Activated CD4-positive, alpha-beta T cell treated with anti-CD3 and anti-CD28 coated beads for 1 hour (primary cell): Measurements from ENCODE around the gene TRAF2.

Experiments used
- DNase-seq: peaks from one replicate; pipeline ENCODE4 v3.0.0-alpha.2; 2020

Gene TRAF2

GRCh38 chr9:136941231-136942111, 55.2 kb downstream of the TRAF2 start:
- no peak for DNase-seq

- no peak for DNase-seq
Observed at GRCh38 chr9:136942112-136942880, 56.0 kb downstream of the TRAF2 start.

GRCh38 chr9:136942881-136943230, 56.5 kb downstream of the TRAF2 start:
- DNase-seq = no peak

GRCh38 chr9:136943291-136944211, 57.2 kb downstream of the TRAF2 start:
- no peak for DNase-seq

GRCh38 chr9:136944212-136944518, 57.8 kb downstream of the TRAF2 start:
- DNase-seq = no peak

GRCh38 chr9:136944519-136945332, 58.4 kb downstream of the TRAF2 start, which contains the start of the genes C8G and FBXW5:
TSS of gene C8G (plus strand) at chr9:136945243. CDS start at chr9:136945321, 78 bp downstream.
TSS of gene FBXW5 (minus strand) at chr9:136944738. CDS start at chr9:136944083, 655 bp downstream.
- peak; percentile 93 for DNase-seq

- DNase-seq = no peak
Observed at GRCh38 chr9:136945333-136946227, 59.3 kb downstream of the TRAF2 start.

- DNase-seq = no peak
Observed at GRCh38 chr9:136946228-136947027, 60.1 kb downstream of the TRAF2 start.

- DNase-seq = no peak
Observed at GRCh38 chr9:136947028-136947891, 60.9 kb downstream of the TRAF2 start.

GRCh38 chr9:136947955-136948510, 61.7 kb downstream of the TRAF2 start:
- DNase-seq = no peak

- no peak for DNase-seq
Observed at GRCh38 chr9:136949239-136949816, 63.0 kb downstream of the TRAF2 start.

- DNase-seq = peak; percentile 94
Observed at GRCh38 chr9:136949817-136950655, 63.7 kb downstream of the TRAF2 start.

GRCh38 chr9:136950656-136951276, 64.5 kb downstream of the TRAF2 start:
- DNase-seq = no peak

GRCh38 chr9:136951541-136952320, 65.4 kb downstream of the TRAF2 start, which contains the start of gene LCN12:
TSS of gene LCN12 (plus strand) at chr9:136952273. CDS start at chr9:136952328, 55 bp downstream.
- no peak for DNase-seq

GRCh38 chr9:136952321-136952850, 66.1 kb downstream of the TRAF2 start:
- no peak for DNase-seq
